Stimulated activated CD4-positive, alpha-beta T cell treated with anti-CD3 and anti-CD28 coated beads, Interleukin-2, amount 100 ng/mL, for 4 hours (primary cell): Measurements from ENCODE around the gene HUS1B.
A peak's percentile ranks its signal among the peaks of the same experiment; 100 is the strongest.
"Not testable (repeated sequence)": the region's sequence is repeated elsewhere in the genome, so short reads cannot be mapped to it uniquely, and the experiment has no call there.

Experiments used
- DNase-seq: peaks from one replicate; pipeline ENCODE4 v3.0.0-alpha.2; 2020; ENCODE audit warnings: low read depth

Gene HUS1B

DNA sequence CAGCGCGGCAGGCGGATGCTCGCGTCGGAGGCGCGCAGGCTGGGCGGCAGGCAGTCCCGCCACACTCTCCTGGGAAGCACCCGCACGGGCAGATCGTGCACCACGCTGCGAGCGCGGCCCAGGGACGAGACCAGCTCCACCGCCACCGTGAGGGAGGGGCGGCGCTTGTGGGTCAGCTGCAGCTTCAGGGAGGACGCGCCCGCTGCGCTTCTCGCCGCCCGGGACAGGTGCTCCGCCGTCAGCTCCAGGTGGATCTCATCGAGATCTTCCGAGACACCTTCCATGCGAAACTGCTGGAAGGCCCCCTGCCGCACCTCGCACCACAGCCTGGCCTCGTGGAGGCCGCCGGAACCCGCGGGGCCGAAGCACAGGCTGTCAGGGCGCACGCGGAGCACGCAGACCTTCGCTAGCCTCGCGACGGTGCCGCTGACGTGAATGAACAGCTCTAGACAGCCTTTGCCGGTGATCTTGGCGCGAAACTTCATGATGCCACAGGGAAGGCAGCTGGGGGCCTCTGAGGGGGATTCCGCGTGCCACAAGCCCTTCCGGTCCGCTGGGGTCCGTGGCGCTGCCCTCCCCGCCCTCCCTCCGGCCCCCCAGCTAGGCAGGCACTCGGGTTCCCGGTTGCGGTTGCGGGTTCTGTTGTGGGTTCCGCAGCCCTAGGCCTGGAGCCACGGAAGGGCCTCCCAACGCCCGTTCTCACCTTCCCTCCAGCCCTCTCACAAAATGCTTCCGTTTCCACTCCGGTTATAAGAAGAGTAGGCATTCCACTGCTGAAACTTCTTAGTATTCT is at the start of gene HUS1B:
Gene HUS1B (minus strand): TSS at position 641 of the 793 bp plus-strand sequence. CDS start 156 bp downstream, at position 485.
- DNase-seq, result no peak

- no peak for DNase-seq
Measured at GRCh38 chr6:706146-706545, 49.2 kb upstream of the HUS1B start.

DNA sequence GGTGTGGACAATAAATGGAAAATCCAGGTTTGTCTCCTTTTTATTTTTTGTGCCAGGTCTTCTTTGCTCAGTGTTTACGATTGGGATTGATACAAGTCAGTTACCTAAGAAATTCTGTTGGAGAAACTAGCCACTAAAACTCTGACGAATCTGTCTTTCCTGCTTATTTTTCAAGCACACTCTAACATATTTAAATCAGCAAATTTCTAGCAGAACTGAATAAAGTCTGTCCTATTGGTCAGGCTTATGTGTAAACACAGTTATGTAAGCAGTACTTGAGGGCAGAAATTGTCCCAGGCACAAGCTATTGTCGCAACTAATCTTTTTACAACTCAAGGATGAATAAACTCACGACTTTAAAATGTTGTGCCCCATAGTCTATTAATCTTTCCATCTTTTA is 48.1 kb upstream of the HUS1B start:
- DNase-seq, result no peak

DNA sequence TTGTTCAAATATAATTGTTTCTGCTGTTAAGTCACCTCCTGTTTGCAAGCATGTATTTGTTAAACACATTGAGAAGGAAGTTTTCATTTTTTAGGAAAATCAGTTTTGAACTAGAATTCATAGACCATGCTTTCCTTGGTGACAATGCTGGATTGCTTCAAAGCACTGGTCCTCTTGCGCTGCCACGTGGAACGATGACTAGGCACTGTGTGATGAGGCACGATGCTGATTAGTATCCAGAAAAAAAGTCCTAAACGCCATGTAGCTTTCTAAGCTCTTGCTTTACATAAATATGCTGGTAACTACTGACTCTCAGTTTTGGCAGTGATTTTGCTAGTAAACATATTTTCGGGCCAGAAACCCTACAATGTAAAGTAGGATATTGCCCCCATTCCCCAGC is 47.1 kb upstream of the HUS1B start:
- no peak for DNase-seq

GRCh38 chr6:703552-703951 is 46.7 kb upstream of the HUS1B start:
- no peak for DNase-seq

DNA sequence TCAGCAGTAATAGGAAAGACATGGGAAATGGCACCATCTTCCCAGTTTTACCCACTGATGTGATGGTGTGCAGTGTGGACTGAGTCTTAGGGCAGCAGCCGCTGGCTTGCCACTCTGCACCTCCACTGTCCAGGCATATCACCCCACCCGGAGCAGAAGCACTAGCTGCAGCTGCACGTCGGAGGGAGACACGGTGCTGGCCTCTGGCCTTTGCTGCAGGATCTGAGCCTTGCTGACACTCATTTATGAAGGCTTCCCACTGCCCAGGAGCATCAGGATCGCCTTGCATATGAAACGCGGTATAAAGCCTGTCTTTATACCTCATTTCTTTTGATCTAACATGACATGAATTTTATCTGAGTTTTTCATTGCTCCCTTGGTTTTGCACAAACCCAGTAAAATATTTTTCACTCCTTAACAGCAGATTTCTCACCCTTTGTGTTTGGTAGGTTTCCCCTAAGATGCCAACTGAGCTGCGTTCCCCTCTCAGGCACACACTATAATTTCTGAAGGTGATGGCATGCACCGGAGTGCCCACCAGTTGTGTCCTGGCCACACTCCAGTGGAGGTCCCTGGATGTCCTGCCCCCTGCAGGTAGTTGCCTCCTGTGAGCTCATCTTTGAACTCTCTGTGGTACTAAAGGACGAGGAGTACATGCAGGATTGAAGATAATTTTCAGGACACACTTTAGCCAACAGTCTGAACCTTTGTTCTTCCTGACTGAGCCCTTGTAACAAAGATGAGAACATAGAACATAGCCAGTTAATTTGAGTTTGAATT is 45.0 kb upstream of the HUS1B start:
- DNase-seq, result no peak

DNA sequence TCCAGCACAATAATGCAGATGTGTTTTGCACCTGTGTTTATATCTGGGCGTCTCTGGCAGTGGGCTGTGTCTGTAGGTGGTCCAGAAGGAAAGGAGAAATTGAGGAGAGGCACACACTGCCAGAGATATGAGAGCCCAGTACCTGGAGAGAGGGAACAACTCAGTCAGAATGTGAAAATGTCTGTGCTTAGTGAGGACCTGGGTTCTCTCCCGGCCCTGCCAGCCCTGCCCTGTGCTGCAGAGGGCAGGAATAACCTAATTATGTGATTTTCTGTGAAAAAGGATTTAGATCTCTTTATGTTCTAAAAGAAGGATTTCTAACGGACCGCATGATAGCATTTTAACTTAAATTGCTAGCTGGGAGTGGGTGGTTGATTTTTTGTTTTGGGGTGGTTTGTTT is 44.3 kb upstream of the HUS1B start:
- DNase-seq, result no peak

DNA sequence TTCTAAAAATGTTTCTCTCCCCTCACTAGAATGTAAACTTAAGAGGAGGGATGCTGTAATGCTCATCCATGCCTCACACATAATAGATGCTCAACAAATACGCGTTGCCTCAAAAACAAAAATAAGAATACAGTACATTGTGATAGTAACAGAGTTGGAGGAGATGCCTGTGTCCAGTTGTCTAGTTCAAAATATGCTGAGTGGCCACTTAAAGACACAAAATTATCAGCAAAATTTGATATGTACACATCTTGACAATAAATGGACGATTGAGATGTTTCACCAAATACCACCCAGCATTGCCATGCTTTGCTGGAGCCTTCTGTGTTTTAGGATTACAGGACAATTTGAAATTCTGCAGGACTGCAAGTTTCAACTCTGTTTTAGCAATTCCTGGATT is 43.6 kb upstream of the HUS1B start:
- no peak for DNase-seq

DNA sequence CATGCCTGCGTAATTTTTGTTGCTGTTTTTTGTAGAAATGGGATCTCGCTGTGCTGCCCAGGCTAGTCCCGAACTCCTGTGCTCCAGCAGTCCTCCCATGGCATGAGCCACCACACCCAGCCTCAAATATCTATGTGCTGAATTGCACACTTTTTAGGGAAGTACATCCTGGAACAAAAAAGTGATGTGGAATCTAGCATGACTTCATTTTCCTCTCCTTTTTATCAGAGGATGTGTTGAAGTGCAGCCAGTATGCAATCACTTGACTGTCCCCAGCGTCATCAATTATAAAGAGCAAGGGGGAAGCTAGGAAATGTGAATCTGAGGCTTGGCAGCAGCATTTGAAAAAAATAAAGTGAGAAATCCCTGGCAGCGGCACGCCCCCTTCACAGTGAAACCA is 42.4 kb upstream of the HUS1B start:
- DNase-seq, result no peak

DNA sequence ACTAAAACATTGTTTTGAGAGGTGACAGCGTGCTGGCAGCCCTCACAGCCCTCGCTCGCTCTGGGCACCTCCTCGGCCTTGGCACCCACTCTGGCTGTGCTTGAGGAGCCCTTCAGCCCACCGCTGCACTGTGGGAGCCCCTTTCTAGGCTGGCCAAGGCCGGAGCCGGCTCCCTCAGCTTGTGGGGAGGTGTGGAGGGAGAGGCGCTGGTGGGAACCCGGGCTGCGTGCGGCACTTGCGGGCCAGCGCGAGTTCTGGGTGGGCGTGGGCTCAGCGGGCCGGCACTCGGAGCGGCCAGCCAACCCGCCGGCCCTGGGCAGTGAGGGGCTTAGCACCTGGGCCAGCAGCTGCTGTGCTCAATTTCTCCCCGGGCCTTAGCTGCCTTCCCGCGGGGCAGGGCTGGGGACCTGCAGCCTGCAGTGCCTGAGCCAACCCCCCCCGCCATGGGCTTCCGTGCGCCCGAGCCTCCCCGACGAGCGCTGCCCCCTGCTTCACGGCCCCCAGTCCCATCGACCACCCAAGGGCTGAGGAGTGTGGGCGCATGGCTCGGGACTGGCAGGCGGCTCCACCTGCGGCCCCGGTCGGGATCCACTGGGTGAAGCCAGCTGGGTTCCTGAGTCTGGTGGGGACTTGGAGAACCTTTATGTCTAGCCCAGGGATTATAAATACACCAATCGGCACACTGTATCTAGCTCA is 37.7 kb upstream of the HUS1B start:
- not testable (repeated sequence) for DNase-seq

- DNase-seq, result no peak
Measured at GRCh38 chr6:693723-694009, 36.8 kb upstream of the HUS1B start.

DNA sequence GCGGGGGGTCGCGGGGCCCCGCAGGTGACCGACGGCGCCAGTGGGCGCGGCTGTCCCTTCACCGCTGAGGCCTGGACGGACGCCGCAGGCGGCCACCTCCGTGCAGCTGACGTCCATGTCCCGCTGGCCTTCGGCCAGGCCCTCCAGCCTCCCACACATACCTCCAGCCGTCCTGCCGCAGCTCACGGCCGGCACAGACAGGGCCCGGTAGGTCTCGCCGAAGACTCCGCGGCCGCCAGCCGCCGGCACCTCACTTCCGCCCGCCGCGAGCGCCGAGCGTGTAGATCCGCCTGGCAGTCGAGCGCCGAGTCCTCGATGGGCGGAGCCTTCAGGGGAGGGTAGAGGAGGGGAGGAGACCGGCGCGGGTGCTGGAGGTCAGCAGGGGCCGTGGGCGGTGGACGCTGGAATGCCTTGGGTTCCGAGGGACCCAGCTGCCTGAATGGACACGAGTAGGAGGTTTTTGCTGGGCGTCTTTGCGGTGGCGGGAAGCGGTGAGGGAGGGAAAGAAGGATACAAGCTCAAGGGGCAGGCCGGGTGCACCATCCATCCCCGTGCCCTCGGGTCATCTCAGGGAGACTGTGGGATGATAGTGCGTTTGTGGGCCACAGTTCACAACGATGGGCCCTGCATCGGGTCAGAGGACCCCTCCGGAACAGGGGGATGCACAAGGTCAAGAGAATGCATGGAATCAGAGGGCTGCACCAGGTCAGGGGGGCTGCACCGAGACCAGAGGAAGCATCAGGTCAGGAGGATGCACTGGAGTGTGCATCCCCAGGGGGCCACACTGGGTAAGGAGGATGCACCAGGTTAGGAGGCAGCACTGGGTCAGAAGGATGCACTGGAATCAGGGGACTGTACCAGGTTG is 36.2 kb upstream of the HUS1B start, which contains the start of gene EXOC2:
Gene EXOC2 (minus strand): TSS at position 282 of the 865 bp plus-strand sequence. CDS start 55,321 bp downstream, outside the sequence.
- DNase-seq, result peak; percentile 75

DNA sequence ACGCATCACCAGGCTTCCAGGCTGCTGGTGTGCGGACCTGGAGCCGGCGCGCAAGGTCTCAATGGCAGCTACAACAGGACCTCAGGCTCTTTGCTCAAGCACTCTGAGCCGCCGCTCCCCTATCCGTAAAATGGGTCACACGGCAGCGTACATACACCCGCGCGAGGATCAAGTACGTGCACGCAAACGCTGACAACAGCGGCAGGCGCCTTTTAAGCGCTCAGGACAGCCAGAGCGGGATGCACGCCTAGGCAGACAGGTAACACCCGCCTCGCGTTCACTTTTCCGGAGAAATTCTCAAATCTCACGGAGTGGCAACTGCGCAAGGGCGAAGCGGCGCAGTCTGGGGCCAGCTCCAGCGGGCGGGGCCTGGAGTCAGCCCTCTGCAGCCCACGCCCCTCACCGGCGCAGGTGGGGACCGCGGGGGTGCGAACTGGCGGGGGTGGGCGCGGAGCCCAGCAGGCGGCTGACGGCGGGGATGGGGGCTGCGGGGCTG is 35.5 kb upstream of the HUS1B start:
- peak; percentile 75 for DNase-seq

- no peak for DNase-seq
Measured at GRCh38 chr6:689223-689622, 32.3 kb upstream of the HUS1B start.

DNA sequence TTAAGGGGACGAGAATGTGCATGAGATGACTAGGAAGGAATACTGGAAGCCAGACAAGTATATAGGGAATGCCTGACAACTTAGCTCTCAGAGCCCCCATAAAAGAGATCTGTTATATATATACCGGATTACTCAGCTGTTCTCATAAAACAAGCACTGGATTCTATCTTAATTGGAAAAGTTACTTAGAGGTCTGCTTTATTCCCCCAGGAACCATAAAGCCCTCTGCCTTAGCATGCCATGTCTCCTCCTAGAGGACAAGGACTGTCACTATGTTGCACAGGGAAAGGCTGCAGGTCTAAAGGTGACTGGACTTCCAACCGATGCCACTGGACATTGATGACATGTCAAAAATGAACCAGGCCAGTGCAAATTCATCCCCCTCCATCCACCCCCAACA is 29.6 kb upstream of the HUS1B start:
- DNase-seq, result no peak

GRCh38 chr6:684831-685636 is 28.1 kb upstream of the HUS1B start:
- DNase-seq, result no peak

- DNase-seq, result no peak
Measured at GRCh38 chr6:683742-684440, 27.0 kb upstream of the HUS1B start.

DNA sequence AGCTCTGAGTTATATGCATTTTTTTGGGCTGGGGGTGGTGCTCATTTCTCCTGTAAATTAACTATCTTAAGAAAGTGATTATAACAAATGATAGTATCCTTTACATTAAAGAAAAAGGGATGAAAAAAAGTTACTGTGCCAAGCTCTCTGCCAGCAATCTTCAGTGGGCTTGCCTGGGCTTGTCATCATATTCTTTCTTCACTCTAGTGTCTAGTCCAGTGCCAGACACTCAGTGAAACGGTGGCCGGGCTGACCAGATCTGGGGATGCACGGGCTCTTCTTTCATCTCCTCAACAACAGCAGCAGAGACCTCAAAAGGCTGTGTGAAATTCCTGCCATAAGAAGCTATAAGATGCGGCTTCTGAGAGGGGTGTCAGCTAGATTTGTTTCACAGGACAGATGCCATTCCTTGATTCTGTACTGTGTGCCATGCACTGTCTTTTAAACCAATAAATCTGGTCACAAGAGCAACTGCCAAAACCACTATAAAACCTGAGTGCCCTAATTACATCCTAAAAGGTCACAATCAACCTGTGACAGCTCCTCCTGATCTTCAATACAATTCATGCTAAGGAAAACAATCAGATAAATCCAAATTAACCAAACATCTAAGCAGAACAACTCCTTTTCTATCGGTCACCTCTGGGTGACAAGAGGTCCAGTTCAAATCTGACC is 23.9 kb upstream of the HUS1B start:
- no peak for DNase-seq

DNA sequence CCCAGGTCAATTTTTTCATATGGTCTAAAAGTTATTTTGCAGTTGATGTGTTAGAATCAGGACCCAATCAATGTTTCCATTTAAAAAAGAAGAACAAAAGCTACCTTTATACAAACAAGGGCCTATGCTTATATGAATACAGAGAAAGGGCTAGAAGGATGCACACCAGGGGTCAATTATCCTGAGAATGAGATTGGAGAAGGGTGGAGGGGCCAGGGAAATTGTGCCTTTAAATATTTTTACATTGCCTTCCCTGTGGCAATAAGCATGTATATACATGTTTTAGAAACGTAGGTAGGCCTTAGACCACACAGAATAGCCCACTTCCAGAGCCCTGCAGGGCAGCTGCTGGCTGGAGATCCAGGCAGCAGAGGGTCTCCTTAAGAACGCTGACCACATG is 23.4 kb upstream of the HUS1B start:
- DNase-seq, result no peak

DNA sequence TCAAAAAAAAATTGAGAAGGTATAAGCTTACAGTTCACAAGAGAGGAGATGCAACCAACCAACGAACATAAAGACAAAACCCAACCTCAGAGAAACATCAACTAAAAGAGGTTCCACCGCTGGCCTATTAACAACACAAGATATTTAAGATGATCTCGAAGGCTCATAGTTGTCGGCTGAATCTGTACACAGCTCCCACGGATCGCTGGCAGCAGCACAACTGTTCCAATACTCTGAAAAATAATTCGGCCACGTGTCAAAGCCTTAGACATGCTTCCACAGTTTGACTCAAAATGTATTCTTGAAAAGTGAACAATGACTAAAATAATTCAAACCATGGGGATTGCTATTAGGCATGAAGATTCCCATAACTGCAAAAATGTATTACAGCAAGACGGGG is 22.4 kb upstream of the HUS1B start:
- DNase-seq, result no peak
